ENCODE data around the gene WSCD2.

WSCD2 gene

DNA sequence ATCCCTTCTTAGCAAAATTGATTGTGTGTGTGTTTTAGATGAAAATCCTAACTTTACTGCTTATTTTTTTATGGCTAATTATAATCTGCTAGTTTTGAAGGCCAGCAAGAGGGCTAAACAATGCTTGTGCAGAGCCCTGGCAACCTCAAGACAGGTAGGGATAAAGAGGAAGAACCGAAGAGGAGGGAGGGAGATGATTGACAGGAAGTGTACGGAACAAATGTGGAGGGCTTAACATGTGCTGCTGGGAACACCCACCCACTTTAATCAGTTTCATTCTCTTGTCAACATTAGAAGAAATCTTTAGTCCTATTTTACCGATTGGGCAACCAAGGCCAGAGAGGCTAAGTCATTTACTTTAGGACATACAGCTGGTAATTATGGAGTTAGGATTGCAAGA lies 1.4 kb upstream of the WSCD2 start:
- TF ChIP-seq GATA2 (IDR thresholded peaks at IDR 0.05; ENCODE audit: low read depth, low read length) (no peak), GATA3 (IDR thresholded peaks at IDR 0.05; ENCODE audit: low read depth, low read length) (no peak)

DNA sequence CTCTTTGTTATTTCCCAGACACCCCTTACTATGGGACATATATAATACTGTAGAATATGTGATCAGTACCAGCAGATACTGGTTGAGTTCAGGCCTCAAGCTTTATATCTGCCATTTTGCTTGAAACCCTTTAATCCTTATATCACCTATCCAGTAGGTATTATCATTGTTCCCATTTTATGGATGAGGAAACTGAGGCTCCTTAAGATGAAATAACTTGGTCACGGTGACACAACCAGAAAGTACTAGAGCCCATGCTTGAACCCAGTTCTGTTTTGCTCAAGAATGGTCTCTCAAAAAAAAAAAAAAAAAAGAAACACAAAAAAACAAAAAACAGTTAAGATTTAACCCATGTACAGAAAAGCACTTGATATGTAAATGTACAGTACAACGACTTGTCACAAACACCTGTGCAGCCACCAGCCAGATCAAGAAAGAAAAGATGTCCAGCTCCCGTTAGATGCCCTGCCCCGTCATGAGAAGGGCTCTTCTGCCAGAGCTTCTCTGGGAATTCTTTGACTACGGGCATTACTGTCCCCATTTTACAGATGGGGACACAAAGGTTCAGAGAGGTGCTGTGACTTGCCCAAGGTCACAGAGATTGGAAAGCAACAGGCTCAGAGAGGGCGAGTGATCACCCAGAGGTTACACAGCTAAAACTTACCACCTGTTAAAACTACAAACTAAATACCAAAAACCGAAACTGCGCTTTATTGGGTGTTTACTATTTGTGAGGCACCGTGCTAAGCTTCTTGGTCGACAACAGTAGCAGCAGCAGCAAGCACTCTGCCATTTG lies 669 bp upstream of the WSCD2 start:
- TF ChIP-seq GATA2 (IDR thresholded peaks at IDR 0.05; ENCODE audit: low read depth, low read length) (no peak), GATA3 (IDR thresholded peaks at IDR 0.05; ENCODE audit: low read depth, low read length) (no peak)

DNA sequence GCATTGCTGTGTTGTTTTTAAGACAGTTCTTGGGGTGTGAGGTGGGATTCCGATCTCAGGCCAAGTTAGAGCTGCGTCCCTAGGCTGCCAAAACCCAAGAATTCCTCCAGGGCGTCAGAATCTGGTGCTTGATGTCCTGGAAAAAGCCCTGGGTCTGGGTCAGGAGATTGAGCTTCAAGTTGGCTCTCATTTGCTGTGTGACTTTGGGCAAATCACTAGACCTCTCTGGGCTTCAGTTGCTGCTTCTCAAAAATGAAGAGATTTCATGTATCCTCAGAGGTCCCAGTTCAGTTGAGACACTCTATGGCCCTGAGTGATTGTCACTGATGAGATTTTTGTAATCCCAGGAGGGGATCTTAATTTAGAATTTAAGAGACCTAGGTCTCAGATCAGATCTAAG lies 1.9 kb downstream of the WSCD2 start:
- TF ChIP-seq GATA3 (IDR thresholded peaks at IDR 0.05; ENCODE audit: low read depth, low read length) (no peak), GATA2 (IDR thresholded peaks at IDR 0.05; ENCODE audit: low read depth, low read length) (no peak)

DNA sequence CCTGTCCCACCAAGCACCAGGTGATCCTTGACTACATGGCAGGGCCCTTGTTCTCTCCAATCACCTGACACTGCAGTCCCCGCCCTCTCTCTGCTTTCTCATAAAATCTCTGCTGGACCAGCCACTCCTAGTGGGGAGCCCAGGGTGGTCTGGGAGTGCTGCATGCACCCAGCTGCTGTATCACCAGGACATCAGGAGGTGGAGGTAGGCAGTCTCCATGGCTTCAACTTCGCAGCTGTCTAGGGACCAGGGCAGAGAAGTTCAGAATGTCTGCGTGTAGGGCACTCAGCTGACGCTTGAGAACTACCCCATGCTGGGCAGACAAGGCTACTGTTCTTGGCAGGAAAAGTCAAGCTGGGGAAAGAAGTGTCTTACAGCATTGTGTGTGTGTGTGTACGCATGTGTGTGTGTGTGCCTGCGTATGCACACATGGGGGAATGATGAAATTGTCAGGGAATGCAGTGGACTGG lies 2.6 kb downstream of the WSCD2 start:
- no peak for TF ChIP-seq GATA3 (IDR thresholded peaks at IDR 0.05; ENCODE audit: low read depth, low read length)
- TF ChIP-seq GATA2 (IDR thresholded peaks at IDR 0.05; ENCODE audit: low read depth, low read length): no peak

DNA sequence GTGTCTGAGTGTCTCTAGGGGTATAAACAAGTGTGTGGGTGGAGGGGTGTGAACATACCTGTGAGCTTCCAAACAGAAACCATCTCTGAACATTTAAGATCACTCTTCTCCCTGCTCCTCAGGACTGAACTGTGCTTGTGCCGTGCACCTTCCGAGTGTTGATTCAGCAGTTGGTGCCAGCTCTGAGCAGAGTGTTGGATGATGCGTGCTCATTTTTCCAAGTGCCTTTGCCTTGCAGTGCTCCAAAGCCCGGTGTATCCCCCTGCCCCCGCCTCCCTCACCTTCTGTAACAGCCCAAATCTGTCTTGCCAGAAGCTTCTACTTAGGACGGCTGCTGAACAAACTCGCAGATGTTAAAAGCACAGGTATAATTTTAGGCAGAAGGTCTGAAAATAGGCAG lies 4.4 kb downstream of the WSCD2 start:
- TF ChIP-seq GATA2 (IDR thresholded peaks at IDR 0.05; ENCODE audit: low read depth, low read length): no peak
- TF ChIP-seq GATA3 (IDR thresholded peaks at IDR 0.05; ENCODE audit: low read depth, low read length): no peak

DNA sequence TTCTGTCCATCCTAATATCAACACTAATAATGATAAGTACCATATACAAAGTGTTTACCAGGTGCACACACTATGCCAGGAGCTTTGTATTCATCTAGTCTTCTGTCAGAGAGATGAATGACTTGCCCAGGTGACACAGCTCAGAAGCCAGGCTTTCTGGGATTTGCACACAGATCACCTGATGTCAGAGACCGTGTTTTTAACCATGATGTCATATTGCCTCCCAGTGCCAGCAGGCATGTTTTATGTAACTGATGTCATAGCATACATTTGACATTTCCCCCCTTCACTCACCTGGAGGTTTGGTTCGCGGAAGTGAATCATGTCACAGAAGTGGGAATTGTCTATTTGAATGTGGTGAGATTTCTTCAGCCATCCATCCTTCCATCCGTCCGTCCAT lies 5.7 kb downstream of the WSCD2 start:
- TF ChIP-seq GATA3 (IDR thresholded peaks at IDR 0.05; ENCODE audit: low read depth, low read length) (no peak), GATA2 (IDR thresholded peaks at IDR 0.05; ENCODE audit: low read depth, low read length) (no peak)

DNA sequence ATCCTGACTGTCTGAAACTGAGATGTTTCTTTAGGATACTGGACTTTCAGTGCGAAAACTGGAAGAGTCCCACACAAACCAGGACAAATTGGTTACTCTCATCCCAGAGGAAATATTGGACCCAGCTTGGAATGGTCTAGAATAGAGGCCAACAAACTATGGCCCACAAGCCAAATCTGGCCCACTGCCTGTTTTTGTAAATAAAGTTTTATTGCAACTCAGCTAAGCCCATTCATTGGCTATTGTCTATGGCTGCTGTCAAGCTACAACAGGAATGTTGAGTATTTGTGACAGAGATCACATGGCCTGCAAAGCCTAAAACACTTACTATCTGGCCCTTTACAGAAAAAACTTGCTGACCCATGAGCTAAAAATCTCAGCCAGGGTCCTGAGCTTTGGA lies 6.5 kb downstream of the WSCD2 start:
- TF ChIP-seq GATA2 (IDR thresholded peaks at IDR 0.05; ENCODE audit: low read depth, low read length) (no peak), GATA3 (IDR thresholded peaks at IDR 0.05; ENCODE audit: low read depth, low read length) (no peak)

DNA sequence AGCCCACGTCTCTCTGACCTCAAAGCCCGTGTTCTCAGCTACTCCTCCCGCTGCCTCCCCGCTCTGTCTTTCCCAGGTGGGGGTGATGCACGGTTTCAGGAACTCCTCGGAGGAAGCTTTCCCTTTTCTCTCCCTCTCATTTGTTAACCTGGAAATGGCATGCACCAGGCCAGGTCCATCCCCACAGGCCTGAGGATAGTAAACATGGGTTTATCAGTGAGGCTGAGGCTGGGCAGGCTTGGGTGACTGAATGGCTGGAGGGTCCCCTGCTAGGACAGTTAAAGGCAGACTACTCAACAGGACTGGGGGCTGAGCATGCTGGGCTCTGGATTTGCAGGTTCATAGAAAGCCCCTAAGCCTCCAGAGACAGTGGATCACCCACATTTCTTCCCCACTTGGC lies 7.6 kb downstream of the WSCD2 start:
- no peak for TF ChIP-seq GATA3 (IDR thresholded peaks at IDR 0.05; ENCODE audit: low read depth, low read length)
- TF ChIP-seq GATA2 (IDR thresholded peaks at IDR 0.05; ENCODE audit: low read depth, low read length): no peak

DNA sequence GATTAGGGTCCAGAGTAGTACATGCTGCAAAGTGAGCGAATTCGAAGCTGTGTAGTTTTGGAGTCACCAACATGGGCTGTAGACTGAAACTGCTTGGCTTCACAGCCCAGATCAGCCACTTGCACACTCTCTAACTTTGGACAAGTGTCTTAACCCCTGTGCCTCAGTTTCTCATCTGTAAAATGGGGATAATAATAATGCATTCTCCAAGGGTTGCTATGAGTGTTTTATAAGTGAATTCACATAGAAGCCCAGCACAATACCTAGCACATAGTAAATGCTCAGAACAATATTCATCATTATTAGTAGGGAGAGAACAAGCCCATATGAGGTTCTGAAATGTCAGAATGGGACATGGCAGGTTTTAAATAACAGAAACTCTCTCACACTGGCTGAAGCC lies 10.4 kb downstream of the WSCD2 start:
- no peak for TF ChIP-seq GATA2 (IDR thresholded peaks at IDR 0.05; ENCODE audit: low read depth, low read length)
- no peak for TF ChIP-seq GATA3 (IDR thresholded peaks at IDR 0.05; ENCODE audit: low read depth, low read length)

DNA sequence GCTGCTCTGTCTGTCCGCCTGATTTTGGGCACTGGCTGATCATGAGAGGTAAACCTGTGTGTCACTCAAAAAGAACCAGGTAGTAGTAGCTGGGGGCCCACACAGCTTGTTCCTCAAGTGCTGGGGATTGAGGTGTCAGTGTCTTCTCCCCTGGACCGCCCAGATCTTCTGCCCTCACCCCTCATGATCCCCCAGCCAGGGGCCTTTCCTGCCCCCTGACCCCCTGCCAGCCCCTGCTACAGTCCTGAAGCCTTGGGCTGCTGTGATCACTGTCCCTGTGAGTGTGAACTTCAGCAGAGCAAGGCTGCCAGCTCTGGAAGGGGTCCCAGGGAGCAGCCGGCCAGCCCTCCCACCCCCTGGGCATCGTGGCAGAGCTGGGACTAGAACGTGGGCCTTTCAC lies 11.4 kb downstream of the WSCD2 start:
- TF ChIP-seq GATA2 (IDR thresholded peaks at IDR 0.05; ENCODE audit: low read depth, low read length) (no peak), GATA3 (IDR thresholded peaks at IDR 0.05; ENCODE audit: low read depth, low read length) (no peak)

DNA sequence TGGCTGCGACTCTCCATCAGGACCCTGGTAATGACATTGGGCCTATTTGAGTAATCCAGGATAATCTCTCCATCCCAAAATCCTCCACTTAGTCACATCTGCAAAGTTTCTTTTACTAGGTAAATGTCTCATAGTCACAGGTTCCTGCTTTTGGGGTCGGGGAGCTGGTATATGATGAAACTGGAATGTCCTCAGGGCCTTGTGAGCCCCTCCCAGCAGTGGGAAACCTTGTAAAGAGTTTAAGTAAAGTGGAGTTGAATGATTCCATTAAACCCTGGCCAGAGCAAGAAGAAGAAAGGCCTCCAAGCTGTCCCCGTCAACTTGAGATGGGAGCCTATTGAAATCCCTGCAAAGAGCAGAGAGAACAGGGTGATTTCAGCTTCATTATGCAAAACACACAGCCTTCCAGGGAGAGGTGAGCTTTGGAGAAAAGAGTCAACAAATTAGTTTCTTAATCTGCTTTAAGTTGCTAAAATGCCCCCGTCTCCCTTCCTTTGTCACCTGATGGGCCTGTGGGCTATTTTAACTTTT lies 12.6 kb downstream of the WSCD2 start:
- TF ChIP-seq GATA3 (IDR thresholded peaks at IDR 0.05; ENCODE audit: low read depth, low read length): no peak
- TF ChIP-seq GATA2 (IDR thresholded peaks at IDR 0.05; ENCODE audit: low read depth, low read length): no peak

DNA sequence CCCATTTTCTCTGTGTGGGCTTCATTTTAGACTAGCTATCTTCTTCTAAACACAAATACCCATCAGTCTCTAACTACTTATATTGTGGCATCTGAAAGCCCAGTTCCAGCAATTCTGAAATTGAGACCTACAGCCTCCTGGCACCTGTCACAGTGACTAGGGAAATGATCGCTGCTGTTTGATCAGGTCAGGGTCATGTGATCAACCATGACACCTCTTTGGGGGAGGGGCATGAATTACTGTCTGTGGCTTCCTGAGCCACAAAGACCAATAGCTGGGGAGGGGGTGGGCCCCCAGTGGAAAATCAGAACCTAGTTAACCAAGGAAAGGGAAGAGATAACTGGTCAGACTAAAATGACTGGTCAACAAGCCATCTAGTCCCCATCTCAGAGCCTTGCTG lies 14.1 kb downstream of the WSCD2 start:
- TF ChIP-seq GATA3 (IDR thresholded peaks at IDR 0.05; ENCODE audit: low read depth, low read length) (no peak), GATA2 (IDR thresholded peaks at IDR 0.05; ENCODE audit: low read depth, low read length) (no peak)

DNA sequence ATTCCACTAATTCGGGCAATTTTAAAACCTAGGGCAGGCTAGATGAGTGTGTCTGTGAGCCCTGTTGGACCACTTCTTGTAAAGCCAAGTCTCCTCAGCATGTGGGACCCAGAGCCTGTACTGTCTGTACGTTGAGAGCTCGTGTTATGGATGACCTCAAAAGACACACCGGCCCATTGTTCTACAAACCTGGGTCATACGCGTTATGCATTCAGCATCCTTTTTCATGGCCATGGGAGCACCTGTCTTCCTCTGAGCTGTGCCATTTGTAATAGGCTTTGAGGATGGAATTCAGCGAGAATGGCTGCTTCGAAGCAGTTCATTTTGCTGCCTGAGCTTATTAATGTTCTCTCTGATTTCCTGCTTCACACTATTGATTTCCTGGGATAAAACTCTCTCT lies 15.0 kb downstream of the WSCD2 start:
- no peak for TF ChIP-seq GATA3 (IDR thresholded peaks at IDR 0.05; ENCODE audit: low read depth, low read length)
- no peak for TF ChIP-seq GATA2 (IDR thresholded peaks at IDR 0.05; ENCODE audit: low read depth, low read length)

DNA sequence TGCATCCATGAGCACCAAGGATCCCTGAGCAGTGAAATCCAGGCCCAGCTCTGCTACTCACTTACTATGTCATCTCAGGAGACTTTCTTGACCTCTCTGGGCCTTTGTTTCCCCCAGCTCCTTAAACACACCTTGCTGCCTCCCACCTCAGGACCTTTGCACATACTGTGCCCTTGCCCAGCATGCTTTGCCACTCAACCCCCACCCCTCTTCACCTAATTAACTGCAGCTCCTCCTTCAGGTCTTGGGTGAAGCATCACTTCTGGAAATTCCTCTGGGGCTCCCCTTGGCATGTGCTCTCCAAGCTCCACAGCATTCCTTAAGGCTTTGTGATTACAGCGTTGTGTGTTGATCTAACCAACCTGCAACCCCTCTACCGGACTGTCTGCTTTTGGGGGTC lies 15.9 kb downstream of the WSCD2 start:
- no peak for TF ChIP-seq GATA3 (IDR thresholded peaks at IDR 0.05; ENCODE audit: low read depth, low read length)
- TF ChIP-seq GATA2 (IDR thresholded peaks at IDR 0.05; ENCODE audit: low read depth, low read length): no peak
